C4-2B (cell line): ENCODE measurements around the gene TNS3.

Source experiments
- H3K27ac ChIP-seq: fragments of 450-650 bp; 2 replicates; pipeline ENCODE4 v1.5.1; 2017
- CTCF ChIP-seq: fragments of 450-650 bp; conservative IDR thresholded peaks from 2 replicates; pipeline ENCODE4 v1.5.1; 2017; ENCODE audit warnings: mild to moderate bottlenecking
- ZFX ChIP-seq: fragments of 450-650 bp; IDR thresholded peaks from 2 replicates; pipeline ENCODE4 v1.6.1; 2017

The TNS3 gene

GRCh38 chr7:47465191-47465590 lies 116.7 kb downstream of the TNS3 start:
- TF ChIP-seq ZFX, result no peak
- no peak for TF ChIP-seq CTCF
- no peak overlapping the region for H3K27ac ChIP-seq

GRCh38 chr7:47464266-47464665 lies 117.6 kb downstream of the TNS3 start:
- H3K27ac ChIP-seq, result no peak overlapping the region

GRCh38 chr7:47461746-47462145 lies 120.2 kb downstream of the TNS3 start:
- TF ChIP-seq CTCF (no peak), ZFX (no peak)
- H3K27ac ChIP-seq, result no peak overlapping the region

More at GRCh38 chr7:47464266-47464665, 117.6 kb downstream of the TNS3 start:
- TF ChIP-seq CTCF (no peak), ZFX (no peak)

- TF ChIP-seq CTCF (no peak), ZFX (no peak)
- H3K27ac ChIP-seq, result no peak overlapping the region
Measured at GRCh38 chr7:47461161-47461560, 120.8 kb downstream of the TNS3 start.

- no peak overlapping the region for H3K27ac ChIP-seq
- TF ChIP-seq CTCF, result no peak
- TF ChIP-seq ZFX, result no peak
Measured at GRCh38 chr7:47460251-47460989, 121.5 kb downstream of the TNS3 start.

- H3K27ac ChIP-seq, result no peak overlapping the region
- no peak for TF ChIP-seq CTCF
- TF ChIP-seq ZFX, result no peak
Measured at GRCh38 chr7:47458486-47458885, 123.4 kb downstream of the TNS3 start.

- no peak for TF ChIP-seq ZFX
- TF ChIP-seq CTCF, result no peak
- H3K27ac ChIP-seq, result no peak overlapping the region
Measured at GRCh38 chr7:47458057-47458456, 123.9 kb downstream of the TNS3 start.
